B cell (primary cell): ENCODE data around the gene TSPO2. TPM values are rescaled to one million over a fixed set of nuclear protein-coding genes. Genes with fewer than 3 reads are reported as not detected.

Experiments
- ATAC-seq: fragments of 200-7000 bp; cut with Tn5 transposase; one replicate; pipeline ENCODE4 v1.10.0; 2021; ENCODE audit warnings: low read depth, mild to moderate bottlenecking, moderate number of reproducible peaks, moderate library complexity
- CTCF ChIA-PET: fragments of 350-600 bp; sonication (Branson Sonifier 250); formaldehyde crosslinking; loops from one replicate; lab custom pipeline; 2021; ENCODE audit warnings: antibody characterized with exemption, inconsistent platforms; lab: Charles Lee
- POLR2A ChIA-PET: fragments of 350-600 bp; sonication (Branson Sonifier 250); formaldehyde crosslinking; loops from one replicate; lab custom pipeline; 2021; ENCODE audit warnings: antibody characterized with exemption; lab: Charles Lee
- DNase-seq: peaks from one replicate; pipeline ENCODE4 v3.0.0; 2013
- H2AFZ ChIP-seq: 2 replicates; pipeline ENCODE4 v1.6.1; 2012; ENCODE audit warnings: mild to moderate bottlenecking, low read depth, low read length; ENCODE audit not compliant: insufficient read depth, poor library complexity, severe bottlenecking
- H3K27ac ChIP-seq, 2 donors: 1 replicate in 1 of 2; 2 replicates in 1 of 2; pipeline ENCODE4 v1.5.1; 2012 to 2013; ENCODE audit warnings: low read length in 2 of 2, mild to moderate bottlenecking in 2 of 2, moderate library complexity in 1 of 2
- H3K27me3 ChIP-seq, 4 experiments: fragments of 200-600 bp in 1 of 4; sonication (generic) in 1 of 4; replicated peaks in 1 of 4; 1 replicate in 2 of 4; 2 replicates in 2 of 4; pipeline versions ENCODE4 v1.6.1 to v1.7.0; 2013 to 2016; ENCODE audit warnings: low read length in 3 of 4, mild to moderate bottlenecking in 2 of 4, mixed read lengths in 1 of 4, moderate library complexity in 1 of 4; ENCODE audit not compliant: insufficient read depth in 4 of 4, control insufficient read depth in 3 of 4; ENCODE audit errors: control extremely low read depth in 1 of 4
- H3K36me3 ChIP-seq, 2 experiments: replicated peaks in 1 of 2; 1 replicate in 1 of 2; 2 replicates in 1 of 2; pipeline versions ENCODE4 v1.6.1 to v1.7.1; 2013; ENCODE audit warnings: low read length in 1 of 2; ENCODE audit not compliant: insufficient read depth in 2 of 2, control insufficient read depth in 1 of 2; ENCODE audit errors: control extremely low read depth in 1 of 2, extremely low read depth in 1 of 2
- H3K4me1 ChIP-seq, 2 donors: fragments of 200-600 bp in 1 of 2; sonication (generic) in 1 of 2; 1 replicate in 1 of 2; 2 replicates in 1 of 2; pipeline versions ENCODE4 v1.5.1 to v1.6.1; 2013 to 2017; ENCODE audit warnings: low read length in 2 of 2; ENCODE audit not compliant: control insufficient read depth in 2 of 2, insufficient read depth in 2 of 2
- H3K4me2 ChIP-seq: replicated peaks from 2 replicates; pipeline ENCODE3; 2012; ENCODE audit warnings: mild to moderate bottlenecking, low read depth, low read length; ENCODE audit not compliant: poor library complexity, severe bottlenecking
- H3K4me3 ChIP-seq, 5 experiments: fragments of 200-600 bp in 1 of 5; sonication (generic) in 1 of 5; 1 replicate in 3 of 5; 2 replicates in 2 of 5; pipeline versions ENCODE4 v1.5.1 to v1.7.0; 2011 to 2016; ENCODE audit warnings: low read length in 4 of 5, mild to moderate bottlenecking in 4 of 5, low read depth in 2 of 5, control low read depth in 1 of 5, moderate library complexity in 1 of 5; ENCODE audit not compliant: insufficient read depth in 1 of 5; ENCODE audit errors: control extremely low read depth in 1 of 5, extremely low read depth in 1 of 5
- H3K79me2 ChIP-seq: fragments of 200-600 bp; sonication (generic); one replicate; pipeline ENCODE4 v1.6.0; 2016; ENCODE audit warnings: low read length; ENCODE audit not compliant: control insufficient read depth, insufficient read depth
- H3K9ac ChIP-seq: fragments of 200-600 bp; sonication (generic); 2 replicates; pipeline ENCODE4 v1.6.1; 2017; ENCODE audit warnings: mild to moderate bottlenecking, low read length, moderate library complexity
- H3K9me3 ChIP-seq, 3 donors: one replicate each; pipeline versions ENCODE4 v1.6.1 to v1.7.1; 2013; ENCODE audit warnings: low read length in 2 of 3; ENCODE audit not compliant: control insufficient read depth in 2 of 3, insufficient read depth in 1 of 3; ENCODE audit errors: control extremely low read depth in 1 of 3
- H4K20me1 ChIP-seq: 2 replicates; pipeline ENCODE4 v1.6.0; 2012; ENCODE audit warnings: mild to moderate bottlenecking, low read length; ENCODE audit not compliant: insufficient read depth, control insufficient read depth, poor library complexity, severe bottlenecking
- H3K27ac Mint-ChIP-seq: one replicate; pipeline ENCODE4 v1.8.0; 2021; ENCODE audit warnings: mixed read lengths
- H3K27me3 Mint-ChIP-seq: one replicate; pipeline ENCODE4 v1.8.0; 2021; ENCODE audit warnings: mixed read lengths
- H3K4me1 Mint-ChIP-seq: one replicate; pipeline ENCODE4 v1.8.0; 2021; ENCODE audit warnings: mixed read lengths
- H3K4me3 Mint-ChIP-seq: one replicate; pipeline ENCODE4 v1.8.0; 2021; ENCODE audit warnings: mixed read lengths
- H3K9me3 Mint-ChIP-seq: one replicate; pipeline ENCODE4 v1.8.0; 2022; ENCODE audit warnings: mixed read lengths; ENCODE audit not compliant: insufficient read depth
- CTCF ChIP-seq: fragments of 200-600 bp; IDR thresholded peaks from one replicate; pipeline ENCODE4 v1.8.0; 2022; ENCODE audit warnings: antibody characterized with exemption, mild to moderate bottlenecking
- EZH2 ChIP-seq: IDR thresholded peaks from 2 replicates; pipeline ENCODE4 v1.6.1; 2012; ENCODE audit warnings: borderline replicate concordance, low read depth, mild to moderate bottlenecking, moderate library complexity, low read length; ENCODE audit not compliant: insufficient read depth, poor library complexity, severe bottlenecking
- WGBS: methylation state at CpG from one replicate; pipeline ENCODE4 v1.1.5; 2013; ENCODE audit warnings: missing lambda C conversion rate; ENCODE audit not compliant: insufficient coverage; 5-methylcytosine and 5-hydroxymethylcytosine counted together
- intact Hi-C: fragments of 100-400 bp; cut with micrococcal nuclease; formaldehyde crosslinking; loops from one replicate; pipeline ENCODE4 v1.10.0; 2022
- polyA plus RNA-seq: library from polyadenylated mRNA; depleted of rRNA; stranded (reverse); fragments of >200 nt; gene quantifications from 2 replicates; pipeline ENCODE4 v1.2.3, GENCODE V29; 2012
- total RNA-seq, 2 donors: library from RNA; stranded (reverse); fragments of 120-200 nt in 1 of 2; gene quantifications; 1 replicate in 1 of 2; 2 replicates in 1 of 2; pipeline versions ENCODE4 v1.2.3 to v1.2.4, GENCODE V29; 2013 to 2022

TSPO2 gene
- total and polyA plus RNA-seq, 2 donors (not counting 1 experiment from before 2014, with no cell fraction given): not detected

- Histone ChIP-seq H3K4me1 (no peaks in the 10 kb centered on the region), H3K9me3 (no peaks in the 10 kb centered on the region), H3K9ac (no peak overlapping the region), H3K4me2 (no peak overlapping the region), H3K27me3 (no peaks in the 10 kb centered on the region), H4K20me1 (no peaks in the 10 kb centered on the region), H3K4me3 (no peak overlapping the region), H3K27ac (no peak overlapping the region), H3K79me2 (peaks cover 11% of the 10 kb centered on the region), H3K36me3 (peaks cover 12 to 58% of the 10 kb centered on the region in 2 experiments), H2AFZ (no peak overlapping the region)
- Mint-ChIP-seq H3K9me3 (no peaks in the 10 kb centered on the region), H3K4me3 (no peak overlapping the region), H3K4me1 (peaks cover 5% of the 10 kb centered on the region), H3K27ac (no peak overlapping the region), H3K27me3 (no peaks in the 10 kb centered on the region)
- no peak for ATAC-seq
- ChIA-PET CTCF (no interaction called here), POLR2A (no interaction called here)
- DNase-seq: no peak
- no peak for TF ChIP-seq EZH2
- TF ChIP-seq CTCF: no peak
- WGBS: 100% methylated on average over 1 of the region's 1 CpG
- intact Hi-C loops: no loop called here
Observed at GRCh38 chr6:41062056-41062455, 19.8 kb downstream of the TSPO2 start.

- Mint-ChIP-seq H3K27me3 (no peaks in the 10 kb centered on the region), H3K4me1 (peaks cover 5% of the 10 kb centered on the region), H3K9me3 (no peaks in the 10 kb centered on the region), H3K27ac (no peak overlapping the region), H3K4me3 (no peak overlapping the region)
- Histone ChIP-seq H2AFZ (no peak overlapping the region), H4K20me1 (no peaks in the 10 kb centered on the region), H3K4me1 (no peaks in the 10 kb centered on the region), H3K4me3 (no peak overlapping the region), H3K27ac (no peak overlapping the region), H3K79me2 (peaks cover 11% of the 10 kb centered on the region), H3K36me3 (peaks cover 12 to 74% of the 10 kb centered on the region in 2 experiments), H3K9ac (no peak overlapping the region), H3K27me3 (no peaks in the 10 kb centered on the region), H3K4me2 (no peak overlapping the region), H3K9me3 (no peaks in the 10 kb centered on the region)
- 70% methylated on average over 2 of the region's 2 CpGs for WGBS
- no peak for DNase-seq
- TF ChIP-seq CTCF (no peak), EZH2 (no peak)
- POLR2A ChIA-PET: interaction anchor here (1.0 kb wide), 1 partner anchor 15 kb away, joined by 5 read pairs; no protein-coding TSS in a partner anchor
- ATAC-seq: no peak
- CTCF ChIA-PET: interaction anchor here (1.3 kb wide), 1 partner anchor 26 kb away, joined by 3 read pairs; no protein-coding TSS in a partner anchor
- intact Hi-C loops: no loop called here
Observed at GRCh38 chr6:41063884-41064285, 21.6 kb downstream of the TSPO2 start.
